ENCODE data around the gene CHMP6. TPM values are rescaled to one million over a fixed set of nuclear protein-coding genes. Genes with fewer than 3 reads are reported as not detected.
A peak's percentile ranks its signal among the peaks of the same experiment; 100 is the strongest.

CHMP6 gene
- total and polyA plus RNA-seq, 9 of the 15 experiments (the other 6 are each of a cell fraction or from before 2014, with no cell fraction given): 0.25 to 30.4 (median 13.4) TPM

GRCh38 chr17:81018044-81018802 is 26.6 kb downstream of the CHMP6 start (continued):
- no peak for TF ChIP-seq MITF (IDR thresholded peaks at IDR 0.05)
- TF ChIP-seq KLF1 (tag; IDR thresholded peaks at IDR 0.05): no peak; the same call in 1 of the 2 replicates
- TF ChIP-seq RNF219 (CRISPR knock-in tag; IDR thresholded peaks at IDR 0.05): no peak
- no peak for TF ChIP-seq ZNF408 (CRISPR knock-in tag; IDR thresholded peaks at IDR 0.05; ENCODE audit: low read depth)
- TF ChIP-seq NR4A1 (CRISPR knock-in tag; IDR thresholded peaks at IDR 0.05): no peak
- TF ChIP-seq NR4A1 (tag; IDR thresholded peaks at IDR 0.05): peak; percentile 20; the same call in 1 of the 2 replicates
- no peak for TF ChIP-seq ZNF561 (CRISPR knock-in tag; conservative IDR thresholded peaks at IDR 0.05)
- TF ChIP-seq FOXK2 (conservative IDR thresholded peaks at IDR 0.05 in 1 of 2, IDR thresholded peaks at IDR 0.05 in 1 of 2; ENCODE audit: low read depth in 2 of 2): peak; percentile 94 to 97
- no peak for TF ChIP-seq ZNF41 (CRISPR knock-in tag; conservative IDR thresholded peaks at IDR 0.05)
- TF ChIP-seq ZNF316 (IDR thresholded peaks at IDR 0.05): no peak
- TF ChIP-seq RAD21 (CRISPR knock-in tag; conservative IDR thresholded peaks at IDR 0.05 in 1 of 2, IDR thresholded peaks at IDR 0.05 in 1 of 2): no peak
- no peak for TF ChIP-seq KLF16 (IDR thresholded peaks at IDR 0.05)
- no peak for TF ChIP-seq FOXK1 (CRISPR knock-in tag; IDR thresholded peaks at IDR 0.05; ENCODE audit: borderline replicate concordance)
- TF ChIP-seq CREM (IDR thresholded peaks at IDR 0.05; ENCODE audit: low read depth): no peak
- TF ChIP-seq HES1 (IDR thresholded peaks at IDR 0.05; ENCODE audit: low read depth): no peak
- TF ChIP-seq TRIM24 (IDR thresholded peaks at IDR 0.05): no peak; a peak in 1 of 4 replicates
- peak; percentile 83 for TF ChIP-seq RBFOX2 (IDR thresholded peaks at IDR 0.05; ENCODE audit: low read depth, low read length)
- TF ChIP-seq U2AF2 (optimal IDR thresholded peaks at IDR 0.05; ENCODE audit: low read depth, low read length): no peak
- TF ChIP-seq HMGN3 (IDR thresholded peaks at IDR 0.05; ENCODE audit: borderline replicate concordance, extremely low read depth, insufficient read length, low read depth, low read length): no peak
- TF ChIP-seq GTF2A2 (tag; IDR thresholded peaks at IDR 0.05): no peak
- TF ChIP-seq TAF9B (IDR thresholded peaks at IDR 0.05; ENCODE audit: partially characterized antibody): no peak
- no peak for TF ChIP-seq PHB (CRISPR knock-in tag; IDR thresholded peaks at IDR 0.05)
- no peak for TF ChIP-seq ZBTB1 (CRISPR knock-in tag; IDR thresholded peaks at IDR 0.05; ENCODE audit: borderline replicate concordance, low read depth)
- 0 out of 2 replicates have a peak, but pooled peaks have one; percentile 43 for TF ChIP-seq HDAC2 (IDR thresholded peaks at IDR 0.05)
- no peak for TF ChIP-seq HLTF (IDR thresholded peaks at IDR 0.05)
- TF ChIP-seq COPS2 (conservative IDR thresholded peaks at IDR 0.05): no peak
- no peak for TF ChIP-seq SIX5 (IDR thresholded peaks at IDR 0.05; ENCODE audit: borderline replicate concordance in 1 of 2, insufficient read depth in 1 of 2, low read depth in 1 of 2, low read length in 2 of 2)
